ENCODE measurements around the gene SLC16A7. TPM values are rescaled to one million over a fixed set of nuclear protein-coding genes. Genes with fewer than 3 reads are reported as not detected.

The SLC16A7 gene
- total and polyA plus RNA-seq, 2 of the 8 experiments (the other 6 are each of a cell fraction or from before 2014, with no cell fraction given), result 0.74 to 4.3 TPM

DNA sequence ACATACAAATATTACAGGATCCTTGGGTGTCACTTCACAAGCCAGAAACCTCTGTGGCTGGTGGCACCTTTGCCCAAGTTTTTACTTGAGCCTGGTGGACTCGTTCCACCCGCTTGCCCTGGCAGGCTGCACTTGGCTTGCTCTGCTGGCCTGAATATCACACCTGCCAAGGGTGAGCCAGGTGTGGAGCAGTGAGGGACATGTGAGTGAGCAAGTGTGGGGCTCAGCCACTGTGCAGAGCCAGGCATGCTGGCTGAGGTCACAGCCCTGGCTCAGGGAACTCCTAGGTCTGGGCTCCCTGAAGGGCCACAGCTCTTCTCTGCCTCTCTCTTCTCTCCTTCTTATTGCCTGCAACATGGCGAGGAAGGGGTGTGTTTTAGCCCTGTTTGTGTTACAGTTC, 82.0 kb downstream of the SLC16A7 start:
- Histone ChIP-seq H3K18ac (ENCODE audit: extremely low read depth, low read length) (no peak overlapping the region), H3K79me2 (ENCODE audit: control insufficient read depth in 1 of 2, insufficient read depth in 2 of 2, low read length in 2 of 2) (no peaks in the 10 kb centered on the region), H3K9me3 (ENCODE audit: insufficient read depth in 2 of 2, low read depth in 1 of 2, low read length in 1 of 2) (no peaks in the 10 kb centered on the region), H4K91ac (replicated peaks; ENCODE audit: insufficient read length, low read length) (no peak overlapping the region), H3K79me1 (ENCODE audit: low read depth, low read length) (no peaks in the 10 kb centered on the region), H3K4me3 (ENCODE audit: extremely low read depth in 1 of 4, insufficient read depth in 2 of 4, low read depth in 3 of 4, low read length in 4 of 4) (no peak overlapping the region), H3K9ac (replicated peaks in 1 of 4; ENCODE audit: extremely low read depth in 1 of 4, low read depth in 3 of 4, low read length in 3 of 4) (no peak overlapping the region), H2BK5ac (ENCODE audit: low read depth, low read length) (no peak overlapping the region), H3K4me1 (replicated peaks in 1 of 4; ENCODE audit: control insufficient read depth in 3 of 4, insufficient read depth in 4 of 4, low read length in 3 of 4) (no peaks in the 10 kb centered on the region), H3K56ac (replicated peaks; ENCODE audit: insufficient read length, low read depth, low read length) (no peak overlapping the region), H3K23ac (ENCODE audit: insufficient read length) (no peak overlapping the region), H4K8ac (ENCODE audit: extremely low read depth, insufficient read depth, low read length) (peak overlapping the region; percentile 25; the same call in 1 of the 2 replicates), H2AK5ac (ENCODE audit: low read depth, low read length) (no peak overlapping the region), H4K20me1 (replicated peaks in 1 of 2; ENCODE audit: control insufficient read depth in 1 of 2, insufficient read depth in 2 of 2, low read length in 2 of 2) (no peaks in the 10 kb centered on the region), H3K4ac (replicated peaks; ENCODE audit: insufficient read length, low read depth, low read length) (no peak overlapping the region), H2BK12ac (ENCODE audit: low read depth, low read length) (no peak overlapping the region), H3K14ac (ENCODE audit: insufficient read length) (no peak overlapping the region), H3K4me2 (ENCODE audit: insufficient read depth in 1 of 2, low read depth in 2 of 2, low read length in 2 of 2) (no peak overlapping the region), H4K5ac (ENCODE audit: insufficient read length, low read depth, low read length) (no peak overlapping the region), H2AFZ (ENCODE audit: low read length) (no peak overlapping the region), H3K23me2 (ENCODE audit: low read depth, low read length) (no peaks in the 10 kb centered on the region), H3K36me3 (ENCODE audit: control insufficient read depth in 2 of 4, insufficient read depth in 4 of 4, low read length in 3 of 4) (no peaks in the 10 kb centered on the region), H2BK120ac (replicated peaks; ENCODE audit: low read depth, low read length) (no peak overlapping the region), H3K27me3 (replicated peaks in 1 of 4; ENCODE audit: control insufficient read depth in 3 of 4, extremely low read depth in 1 of 4, insufficient read depth in 3 of 4, low read length in 3 of 4) (no peaks in the 10 kb centered on the region), H3K27ac (ENCODE audit: low read depth, low read length) (no peak overlapping the region), H2BK20ac (ENCODE audit: low read length) (no peak overlapping the region), H2BK15ac (ENCODE audit: low read length) (no peak overlapping the region)
- TF ChIP-seq BACH1 (IDR thresholded peaks at IDR 0.05; ENCODE audit: low read length) (no peak), FOSL1 (IDR thresholded peaks at IDR 0.05; ENCODE audit: insufficient read depth, low read depth, low read length) (no peak)
- POLR2A ChIA-PET (ENCODE audit: partially characterized antibody), result no interaction called here
- CTCF ChIA-PET (ENCODE audit: partially characterized antibody), result no interaction called here
- FAIRE-seq (no peak), DNase-seq (ENCODE audit: low read depth in 1 of 2, low spot score in 2 of 2) (no peak)
- 79% methylated on average over 3 of the region's 3 CpGs; no CpG with 5 or more reads in 1 of the 2 experiments for WGBS, 2 experiments (ENCODE audit: extremely low coverage in 1 of 2, insufficient coverage in 1 of 2, insufficient read length in 1 of 2, insufficient replicate concordance in 2 of 2, low coverage in 1 of 2, low lambda C conversion rate in 2 of 2, missing lambda C conversion rate in 1 of 2)

All from H1 (cell line).